ENCODE measurements around the gene RAB37.

Gene RAB37

DNA sequence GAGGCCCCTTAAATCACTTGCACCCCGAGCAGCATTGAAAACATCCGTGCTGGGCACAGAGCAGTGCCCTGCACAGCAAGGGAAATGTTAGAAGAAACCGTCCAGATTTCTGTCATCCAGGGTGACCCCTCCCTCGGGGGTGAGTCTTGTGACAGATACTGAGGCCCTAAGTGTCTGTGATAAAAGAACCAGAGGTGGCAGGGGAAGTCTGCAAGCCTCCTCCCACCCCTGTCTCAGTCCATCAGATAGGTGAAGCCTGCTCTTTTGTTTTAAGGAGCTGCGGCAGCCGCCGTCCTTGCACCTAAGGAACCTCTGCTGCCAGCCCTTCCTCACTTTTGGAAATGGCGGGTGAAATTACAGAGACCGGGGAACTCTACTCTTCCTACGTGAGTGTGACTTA lies 39.9 kb downstream of the RAB37 start:
- TF ChIP-seq, protein P1, sequence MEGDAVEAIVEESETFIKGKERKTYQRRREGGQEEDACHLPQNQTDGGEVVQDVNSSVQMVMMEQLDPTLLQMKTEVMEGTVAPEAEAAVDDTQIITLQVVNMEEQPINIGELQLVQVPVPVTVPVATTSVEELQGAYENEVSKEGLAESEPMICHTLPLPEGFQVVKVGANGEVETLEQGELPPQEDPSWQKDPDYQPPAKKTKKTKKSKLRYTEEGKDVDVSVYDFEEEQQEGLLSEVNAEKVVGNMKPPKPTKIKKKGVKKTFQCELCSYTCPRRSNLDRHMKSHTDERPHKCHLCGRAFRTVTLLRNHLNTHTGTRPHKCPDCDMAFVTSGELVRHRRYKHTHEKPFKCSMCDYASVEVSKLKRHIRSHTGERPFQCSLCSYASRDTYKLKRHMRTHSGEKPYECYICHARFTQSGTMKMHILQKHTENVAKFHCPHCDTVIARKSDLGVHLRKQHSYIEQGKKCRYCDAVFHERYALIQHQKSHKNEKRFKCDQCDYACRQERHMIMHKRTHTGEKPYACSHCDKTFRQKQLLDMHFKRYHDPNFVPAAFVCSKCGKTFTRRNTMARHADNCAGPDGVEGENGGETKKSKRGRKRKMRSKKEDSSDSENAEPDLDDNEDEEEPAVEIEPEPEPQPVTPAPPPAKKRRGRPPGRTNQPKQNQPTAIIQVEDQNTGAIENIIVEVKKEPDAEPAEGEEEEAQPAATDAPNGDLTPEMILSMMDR (IDR thresholded peaks at IDR 0.05): no peak
- H3K27ac ChIP-seq: peak overlapping the region in 1 of 2 donors; percentile 56
- peak overlapping the region; percentile 95 for H3K4me3 ChIP-seq
- no peak for DNase-seq (ENCODE audit: low spot score)

DNA sequence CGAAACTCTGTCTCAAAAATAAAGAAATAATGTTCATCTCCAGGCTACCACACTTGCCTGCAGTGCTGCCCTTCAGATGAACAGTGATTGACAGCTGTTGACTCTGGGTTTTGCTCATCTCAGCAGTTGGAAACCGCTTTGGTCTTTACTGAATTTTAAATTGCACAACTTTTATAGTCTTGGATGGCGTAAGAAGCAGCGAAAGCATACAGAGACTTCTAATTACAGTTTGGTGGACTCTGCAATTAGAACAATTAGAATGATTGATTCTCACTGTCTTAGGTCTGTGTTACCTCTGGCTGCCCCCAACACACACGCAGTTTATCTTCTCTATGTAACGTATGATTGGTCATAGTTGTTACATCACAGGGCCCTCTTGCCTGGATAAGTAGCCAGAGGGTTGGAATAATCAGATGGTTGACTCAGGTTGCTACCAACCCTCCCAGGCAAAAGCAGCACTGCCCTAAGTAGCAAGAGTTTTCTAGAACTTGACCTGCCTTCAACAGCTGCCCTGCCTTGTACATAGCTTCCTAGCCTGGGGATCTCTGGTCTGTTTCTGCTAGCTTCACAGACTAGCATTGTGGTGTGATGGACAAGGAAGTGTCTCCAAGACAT lies 41.0 kb downstream of the RAB37 start:
- no peak for DNase-seq (ENCODE audit: low spot score)
- Histone ChIP-seq H3K27ac (no peak overlapping the region), H3K4me3 (no peak overlapping the region)
- TF ChIP-seq, protein P1 (IDR thresholded peaks at IDR 0.05): no peak

DNA sequence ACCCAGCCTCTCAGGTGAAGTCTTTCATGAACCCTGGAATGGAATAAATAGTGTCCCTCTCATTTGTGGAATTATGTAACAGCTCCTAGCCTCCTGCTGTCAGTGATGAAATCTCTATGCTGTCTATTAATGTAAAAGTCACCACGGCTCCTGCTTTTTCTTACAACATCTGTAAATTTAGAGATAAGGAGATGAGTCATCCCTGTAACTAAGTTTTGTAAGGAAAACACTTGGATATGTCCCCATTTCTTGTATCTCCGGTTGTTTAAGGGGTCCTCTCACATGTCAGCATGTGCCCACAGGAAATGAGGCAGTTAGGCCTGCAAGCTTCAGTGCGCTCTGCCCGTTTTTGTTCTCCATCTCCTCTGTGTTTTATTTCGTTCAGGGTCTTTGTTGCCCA lies 41.9 kb downstream of the RAB37 start:
- DNase-seq (ENCODE audit: low spot score): no peak
- no peak overlapping the region for H3K4me3 ChIP-seq
- TF ChIP-seq, protein P1 (IDR thresholded peaks at IDR 0.05): no peak
- peak overlapping the region in 1 of 2 donors; percentile 50 for H3K27ac ChIP-seq

DNA sequence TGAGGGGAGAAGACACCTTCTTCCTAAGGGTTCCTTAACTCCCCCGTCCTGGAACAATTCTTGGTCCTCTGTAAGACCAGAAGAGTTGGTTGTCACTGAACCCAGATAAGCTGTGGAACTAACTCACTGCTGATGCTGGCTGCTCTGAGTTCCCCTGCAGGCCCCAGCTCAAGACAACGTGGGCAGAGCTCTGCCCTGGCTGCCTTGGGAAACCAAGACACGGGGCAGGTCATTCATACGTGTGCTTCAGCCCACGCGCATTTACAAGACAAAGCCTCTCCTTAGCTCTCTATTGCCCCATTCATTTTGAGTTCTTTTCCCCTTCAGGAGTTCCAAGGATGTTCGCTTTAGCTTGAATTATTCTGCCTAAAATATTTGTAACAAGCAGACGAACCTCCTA lies 42.4 kb downstream of the RAB37 start:
- DNase-seq (ENCODE audit: low spot score): no peak
- Histone ChIP-seq H3K27ac (peak overlapping the region in 1 of 2 donors; percentile 50), H3K4me3 (no peak overlapping the region)
- TF ChIP-seq, protein P1 (IDR thresholded peaks at IDR 0.05): no peak

DNA sequence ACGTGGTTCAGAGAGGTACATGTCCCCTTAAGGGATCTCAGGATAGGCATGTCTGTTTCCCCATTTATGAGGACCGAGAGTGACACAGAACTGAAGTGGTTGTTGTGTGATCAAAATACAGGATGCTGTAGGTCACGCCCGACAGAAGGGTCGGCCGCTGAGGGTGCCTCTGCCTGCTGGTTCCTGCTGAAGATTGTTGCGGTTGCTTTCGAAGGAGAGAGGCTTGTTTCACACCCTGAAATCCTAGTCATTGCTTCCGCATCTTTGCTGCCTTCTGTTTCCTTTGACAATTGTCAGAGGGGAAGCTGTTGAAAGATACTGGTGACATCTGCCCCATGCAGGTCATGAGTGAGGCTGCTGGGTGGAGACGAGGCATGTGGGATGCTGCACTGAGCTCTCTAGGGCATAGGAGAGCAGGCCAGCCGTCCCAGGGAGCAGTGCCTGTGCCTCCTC lies 42.9 kb downstream of the RAB37 start:
- DNase-seq (ENCODE audit: low spot score): no peak
- Histone ChIP-seq H3K4me3 (no peak overlapping the region), H3K27ac (peak overlapping the region in 1 of 2 donors; percentile 60)
- TF ChIP-seq, protein P1 (IDR thresholded peaks at IDR 0.05): no peak

DNA sequence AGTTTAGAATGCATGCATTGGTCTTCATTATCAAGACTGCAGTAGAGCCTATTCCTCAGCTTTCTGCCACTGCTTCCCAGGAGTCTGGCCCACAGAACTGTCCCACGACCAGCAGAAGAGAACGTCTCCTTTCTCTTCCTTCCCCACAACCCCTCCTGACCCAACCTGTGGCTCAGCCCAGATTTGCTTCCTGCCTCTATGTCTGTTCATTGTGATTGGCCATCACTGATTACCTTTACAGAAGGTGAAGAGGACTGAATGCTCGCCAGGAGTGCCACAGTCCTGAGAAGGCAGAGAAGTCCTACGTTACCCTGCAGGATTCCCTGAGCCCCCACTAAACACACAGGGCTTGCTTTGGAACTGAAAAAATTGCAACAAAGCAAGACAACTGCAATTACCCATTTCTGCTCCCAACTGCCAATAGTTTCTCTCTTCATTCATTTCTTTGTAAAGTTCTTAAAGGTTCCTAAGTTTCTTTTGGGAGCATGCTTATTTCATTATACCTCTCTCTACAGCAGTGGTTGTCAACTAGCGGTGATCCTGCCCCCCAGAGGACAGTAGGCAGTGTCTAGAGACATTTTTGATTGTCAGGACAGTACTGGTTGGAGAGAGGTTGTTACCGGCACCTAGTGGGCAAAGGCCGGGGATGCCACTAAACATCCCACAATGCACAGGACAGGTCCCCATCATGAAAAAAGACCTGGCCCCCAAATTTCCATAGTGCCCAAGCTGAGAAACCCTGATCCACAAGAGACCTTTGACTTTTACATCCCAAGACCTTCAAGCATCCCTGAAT lies 43.6 kb downstream of the RAB37 start:
- no peak for DNase-seq (ENCODE audit: low spot score)
- Histone ChIP-seq H3K27ac (peak overlapping the region in 1 of 2 donors; percentile 60), H3K4me3 (no peak overlapping the region)
- TF ChIP-seq, protein P1 (IDR thresholded peaks at IDR 0.05): no peak

DNA sequence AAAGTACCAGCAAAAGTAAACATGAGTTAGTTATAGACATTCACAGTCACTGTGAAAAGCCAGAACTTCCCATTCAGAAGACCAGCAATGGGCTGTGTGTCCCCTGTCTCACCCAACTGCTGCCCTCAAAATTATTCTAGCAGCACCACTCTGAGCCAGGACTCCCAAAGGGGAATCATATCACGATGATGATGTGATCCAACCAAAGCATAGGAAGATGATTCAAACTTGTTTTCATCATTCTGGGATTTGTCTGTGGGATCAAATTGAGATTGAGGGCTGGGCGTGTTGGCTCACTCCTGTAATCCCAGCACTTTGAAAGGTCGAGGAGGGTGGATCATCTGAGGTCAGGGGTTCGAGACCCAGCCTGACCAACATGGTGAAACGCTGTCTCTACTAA lies 45.5 kb downstream of the RAB37 start:
- H3K27ac ChIP-seq: no peak overlapping the region
- TF ChIP-seq, protein P1 (IDR thresholded peaks at IDR 0.05): no peak
- DNase-seq (ENCODE audit: low spot score): no peak

More for the DNA sequence above, 45.5 kb downstream of the RAB37 start:
- H3K4me3 ChIP-seq: no peak overlapping the region

Measured in coronary artery (tissue), 2 donors.